Renal pelvis (tissue), 4 donors: Measurements from ENCODE around the gene STAT3. TPM values are rescaled to one million over a fixed set of nuclear protein-coding genes. Genes with fewer than 3 reads are reported as not detected.
"Not testable (repeated sequence)": the region's sequence is repeated elsewhere in the genome, so short reads cannot be mapped to it uniquely, and the experiment has no call there.

Experiments
- DNase-seq: peaks from one replicate; pipeline ENCODE4 v3.0.0-alpha.2; 2013
- polyA plus RNA-seq, 3 donors: library from polyadenylated mRNA; unstranded; fragments of 120-200 nt; gene quantifications; one replicate each; pipeline ENCODE4 v1.2.1, GENCODE V29; 2013; ENCODE audit not compliant: insufficient read length in 3 of 3

The STAT3 gene
- polyA plus RNA-seq, 3 donors: 51.6 to 65.4 (median 65.2) TPM

GRCh38 chr17:42303694-42304093, 84.5 kb downstream of the STAT3 start:
- DNase-seq: no peak

GRCh38 chr17:42301022-42301421, 87.2 kb downstream of the STAT3 start:
- no peak for DNase-seq

- DNase-seq: not testable (repeated sequence)
Measured at GRCh38 chr17:42299913-42300312, 88.3 kb downstream of the STAT3 start.

- not testable (repeated sequence) for DNase-seq
Measured at GRCh38 chr17:42299361-42299760, 88.9 kb downstream of the STAT3 start.

GRCh38 chr17:42297775-42298174, 90.5 kb downstream of the STAT3 start:
- not testable (repeated sequence) for DNase-seq

GRCh38 chr17:42296012-42296411, 92.2 kb downstream of the STAT3 start:
- no peak for DNase-seq

GRCh38 chr17:42294469-42295398, 93.5 kb downstream of the STAT3 start:
- DNase-seq: no peak

GRCh38 chr17:42291129-42291528, 97.1 kb downstream of the STAT3 start:
- DNase-seq: no peak

GRCh38 chr17:42290577-42290976, 97.7 kb downstream of the STAT3 start:
- DNase-seq: no peak

GRCh38 chr17:42289611-42290181, 98.5 kb downstream of the STAT3 start:
- no peak for DNase-seq

GRCh38 chr17:42288803-42289610, 99.2 kb downstream of the STAT3 start:
- no peak for DNase-seq

GRCh38 chr17:42287977-42288802, 100.1 kb downstream of the STAT3 start, which contains the start of gene STAT5A:
Gene STAT5A, plus strand, starts transcription at chr17:42288498. Its CDS starts 914 bp downstream, at chr17:42289412.
- peak; percentile 76 for DNase-seq

GRCh38 chr17:42287305-42287976, 100.8 kb downstream of the STAT3 start:
- no peak for DNase-seq

- no peak for DNase-seq
Measured at GRCh38 chr17:42286411-42287221, 101.6 kb downstream of the STAT3 start.

- no peak for DNase-seq
Measured at GRCh38 chr17:42285346-42286050, 102.7 kb downstream of the STAT3 start.

GRCh38 chr17:42284566-42284965, 103.7 kb downstream of the STAT3 start:
- no peak for DNase-seq

GRCh38 chr17:42284024-42284369, 104.2 kb downstream of the STAT3 start:
- no peak for DNase-seq

GRCh38 chr17:42283241-42284023, 104.8 kb downstream of the STAT3 start:
- no peak for DNase-seq
